Lower leg skin (tissue), 4 donors: Measurements from ENCODE around the gene CEP112. TPM values are rescaled to one million over a fixed set of nuclear protein-coding genes. Genes with fewer than 3 reads are reported as not detected.

ENCODE experiments used
- DNase-seq, 2 donors: peaks; one replicate each; pipeline ENCODE4 v3.0.0-alpha.2; 2019; ENCODE audit warnings: low spot score in 2 of 2
- H3K4me3 ChIP-seq: fragments of 200-600 bp; sonication (generic); 2 replicates; pipeline ENCODE4 v1.5.1; 2017; ENCODE audit warnings: mild to moderate bottlenecking, low read depth; ENCODE audit not compliant: poor library complexity, severe bottlenecking
- CTCF ChIP-seq, 3 donors: fragments of 450-650 bp; IDR thresholded peaks; one replicate each; pipeline ENCODE4 v1.5.1; 2016; ENCODE audit warnings: antibody characterized with exemption in 3 of 3, mild to moderate bottlenecking in 3 of 3, moderate library complexity in 2 of 3
- POLR2A ChIP-seq, 2 donors: fragments of 450-650 bp; IDR thresholded peaks; one replicate each; pipeline ENCODE4 v1.6.1; 2016 to 2017; ENCODE audit warnings: antibody characterized with exemption in 2 of 2, mild to moderate bottlenecking in 1 of 2, moderate library complexity in 1 of 2
- WGBS, 2 donors: methylation state at CpG; one replicate each; pipeline ENCODE4 v1.1.5; 2018; 5-methylcytosine and 5-hydroxymethylcytosine counted together
- intact Hi-C: fragments of 100-400 bp; cut with DNase I; formaldehyde crosslinking; loops from one replicate; pipeline ENCODE4 v1.15.0; 2023; ENCODE audit warnings: low total_unique reads
- total RNA-seq, 4 donors: library from RNA; depleted of rRNA; stranded (reverse); fragments of >200 nt; gene quantifications; one replicate each; pipeline ENCODE4 v1.1.0, GENCODE V29; 2016

Gene CEP112
- total RNA-seq, 4 donors from 2014 or later = 1.6 to 7.6 (median 3.6) TPM

DNA sequence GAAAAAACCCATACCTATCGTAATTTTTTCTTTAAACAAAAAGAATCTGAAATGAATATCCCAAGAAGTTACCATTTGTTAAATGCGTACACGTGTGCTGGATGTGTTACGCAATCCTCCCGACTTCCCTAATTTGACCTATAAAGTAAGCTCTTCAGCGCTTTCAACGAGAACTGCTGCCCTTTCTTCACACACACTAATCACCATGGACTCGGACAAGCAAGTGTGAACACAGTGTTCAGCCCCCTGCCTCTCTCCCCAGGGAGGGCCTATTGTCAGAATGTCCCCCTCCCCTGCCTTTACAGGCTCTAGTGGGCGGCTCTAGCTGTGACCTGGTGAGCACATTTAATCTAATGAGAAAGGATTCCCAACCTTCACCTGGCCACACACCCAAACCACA lies 216.1 kb downstream of the CEP112 start:
- no peak overlapping the region for H3K4me3 ChIP-seq
- intact Hi-C loops = no loop called here
- TF ChIP-seq CTCF (IDR thresholded peaks at IDR 0.05) (no peak), POLR2A (IDR thresholded peaks at IDR 0.05) (no peak)
- WGBS, 2 donors = 87 to 88% methylated on average over 9 of the region's 9 CpGs
- DNase-seq = no peak

DNA sequence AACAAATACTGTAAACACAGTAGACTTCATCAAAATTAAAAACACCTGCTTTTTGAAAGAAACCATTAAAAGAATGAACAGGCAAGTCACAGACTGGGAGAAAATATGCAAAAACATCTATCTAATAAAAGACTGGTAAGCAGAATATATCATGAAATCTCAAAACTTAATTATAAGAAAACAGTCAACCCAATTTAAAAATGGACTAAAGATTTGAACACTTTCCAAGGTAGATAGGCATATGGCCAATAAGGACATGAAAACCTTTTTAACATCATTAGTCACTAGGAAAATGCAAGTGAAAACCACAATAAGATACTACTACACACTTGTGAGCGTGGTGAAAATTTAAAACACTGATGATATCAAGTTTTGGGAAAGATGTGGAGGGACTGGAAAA lies 218.7 kb downstream of the CEP112 start:
- intact Hi-C loops = no loop called here
- TF ChIP-seq CTCF (IDR thresholded peaks at IDR 0.05) (no peak), POLR2A (IDR thresholded peaks at IDR 0.05) (no peak)
- 0% methylated on average over 1 of the region's 1 CpG for WGBS, 2 donors
- DNase-seq = no peak
- H3K4me3 ChIP-seq = no peak overlapping the region

DNA sequence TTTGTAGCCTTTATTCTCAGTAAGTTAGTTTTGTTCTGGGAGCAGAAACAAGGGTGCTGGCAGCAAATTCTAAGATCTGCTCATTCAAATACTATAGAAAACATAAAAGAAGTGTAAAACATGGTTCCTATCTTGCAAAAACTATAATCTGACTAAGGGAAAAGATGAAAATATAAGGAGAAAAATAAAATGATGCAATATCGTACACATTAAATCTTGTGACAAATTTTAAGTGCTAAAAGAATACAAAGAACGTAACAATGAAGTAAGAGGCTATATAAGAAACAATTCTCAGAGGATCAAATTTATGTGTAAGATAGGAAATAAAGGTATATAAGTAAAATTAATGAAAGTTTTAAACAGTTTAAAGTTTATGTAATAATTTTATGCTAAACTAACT lies 224.6 kb downstream of the CEP112 start:
- WGBS, 2 donors = 94 to 97% methylated on average over 2 of the region's 2 CpGs
- TF ChIP-seq POLR2A (IDR thresholded peaks at IDR 0.05) (no peak), CTCF (IDR thresholded peaks at IDR 0.05) (no peak)
- no peak overlapping the region for H3K4me3 ChIP-seq
- intact Hi-C loops = no loop called here
- DNase-seq = no peak

- intact Hi-C loops = no loop called here
- DNase-seq = no peak
- H3K4me3 ChIP-seq = no peak overlapping the region
- WGBS, 2 donors = 55 to 64% methylated on average over 2 of the region's 2 CpGs
- TF ChIP-seq POLR2A (IDR thresholded peaks at IDR 0.05) (no peak), CTCF (IDR thresholded peaks at IDR 0.05) (no peak)
Measured at GRCh38 chr17:65966072-65966695, 225.7 kb downstream of the CEP112 start.

- intact Hi-C loops = no loop called here
- 88 to 90% methylated on average over 3 of the region's 3 CpGs for WGBS, 2 donors
- no peak for DNase-seq
- no peak overlapping the region for H3K4me3 ChIP-seq
- TF ChIP-seq CTCF (IDR thresholded peaks at IDR 0.05) (no peak), POLR2A (IDR thresholded peaks at IDR 0.05) (no peak)
Measured at GRCh38 chr17:65963179-65963578, 228.8 kb downstream of the CEP112 start.

DNA sequence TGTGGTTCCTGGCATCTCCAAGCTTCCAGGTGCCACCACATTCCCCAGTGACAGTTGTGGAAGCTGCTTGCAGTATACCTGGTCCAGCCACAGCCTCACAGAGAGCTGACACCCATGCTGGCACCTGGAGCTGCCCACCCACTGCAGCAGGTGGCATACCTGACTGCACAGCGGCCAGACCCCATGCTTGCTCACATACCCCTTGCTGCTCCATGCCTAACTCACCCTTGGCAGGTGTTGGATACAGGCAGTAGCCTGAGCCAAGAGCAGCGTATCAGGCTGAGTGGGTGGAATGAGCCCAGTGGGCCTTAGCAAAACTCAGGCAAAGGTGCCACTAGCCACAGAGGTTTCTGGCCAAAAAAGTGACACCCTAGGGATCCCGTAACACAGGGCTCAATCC lies 232.3 kb downstream of the CEP112 start:
- intact Hi-C loops = no loop called here
- H3K4me3 ChIP-seq = no peak overlapping the region
- 83 to 93% methylated on average over 3 of the region's 3 CpGs for WGBS, 2 donors
- TF ChIP-seq CTCF (IDR thresholded peaks at IDR 0.05) (no peak), POLR2A (IDR thresholded peaks at IDR 0.05) (no peak)
- DNase-seq = no peak
